BJ (cell line): Measurements from ENCODE around the gene KCNE5. TPM values are rescaled to one million over a fixed set of nuclear protein-coding genes. Genes with fewer than 3 reads are reported as not detected.
"Not testable (repeated sequence)": the region's sequence is repeated elsewhere in the genome, so short reads cannot be mapped to it uniquely, and the experiment has no call there.

Experiments used
- CTCF ChIA-PET: fragments of 350-600 bp; formaldehyde crosslinking; extraction: SDS; loops from one replicate; lab custom pipeline; 2021; ENCODE audit warnings: antibody characterized with exemption, inconsistent platforms; lab: Yijun Ruan, JAX
- POLR2A ChIA-PET: fragments of 300-600 bp; sonication (Branson Sonifier 250); formaldehyde crosslinking; extraction: SDS; loops from one replicate; lab custom pipeline; 2021; ENCODE audit warnings: antibody characterized with exemption; lab: Charles Lee
- DNase-seq: peaks from one replicate; pipeline ENCODE4 v3.0.0-alpha.2; 2011; ENCODE audit warnings: low read depth
- H3K27me3 ChIP-seq: 2 replicates; pipeline ENCODE4 v1.6.0; 2011; ENCODE audit warnings: low read length; ENCODE audit not compliant: control insufficient read depth, insufficient read depth
- H3K36me3 ChIP-seq: 2 replicates; pipeline ENCODE4 v1.5.1; 2011; ENCODE audit warnings: low read length; ENCODE audit not compliant: control insufficient read depth, insufficient read depth
- H3K4me3 ChIP-seq: 2 replicates; pipeline ENCODE4 v1.5.1; 2011; ENCODE audit warnings: low read depth, mild to moderate bottlenecking, control low read depth, low read length
- polyA plus RNA-seq: library from polyadenylated mRNA; depleted of rRNA; stranded (reverse); fragments of >200 nt; gene quantifications from 2 replicates; pipeline ENCODE4 v1.2.3, GENCODE V29; 2011; rRNA removed
- small RNA-seq: library from RNA; depleted of rRNA; stranded (forward); fragments of <200 nt; gene quantifications from one replicate; pipeline ENCODE3, GENCODE V24; 2012; ENCODE audit warnings: low replicate concordance, low read depth; ENCODE audit not compliant: insufficient read length
- TF ChIP-seq, protein P1 (sequence below): IDR thresholded peaks from 2 replicates; pipeline ENCODE4 v1.5.1; 2011; ENCODE audit warnings: low read depth, mild to moderate bottlenecking, control low read depth, inconsistent platforms, low read length, moderate library complexity; ENCODE audit not compliant: insufficient read depth

KCNE5 gene
- polyA plus RNA-seq, 1 experiment = 0.06 TPM

DNA sequence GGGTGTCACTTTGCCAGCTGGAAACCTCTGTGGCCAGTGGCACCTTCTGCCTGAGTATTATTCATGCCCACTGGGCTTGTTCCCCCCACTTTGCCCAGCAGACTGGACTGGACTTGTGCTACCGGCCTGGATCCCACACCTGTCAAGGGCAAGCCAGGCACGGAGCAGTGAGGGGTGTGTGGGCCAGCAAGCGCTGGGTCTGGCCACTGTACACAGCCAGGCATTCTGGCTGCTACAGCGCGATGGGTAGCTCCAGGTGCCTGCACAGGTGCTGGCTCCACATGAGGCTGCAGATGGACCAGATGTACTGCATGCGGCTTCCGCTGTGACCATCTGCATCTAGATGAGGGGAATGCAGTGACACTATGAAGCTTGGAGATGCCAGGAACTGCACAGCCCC, 39.5 kb downstream of the KCNE5 start:
- no peak overlapping the region for H3K4me3 ChIP-seq
- POLR2A ChIA-PET = no interaction called here
- H3K36me3 ChIP-seq = no peaks in the 10 kb centered on the region
- H3K27me3 ChIP-seq = no peaks in the 10 kb centered on the region
- DNase-seq = no peak
- TF ChIP-seq, protein P1, sequence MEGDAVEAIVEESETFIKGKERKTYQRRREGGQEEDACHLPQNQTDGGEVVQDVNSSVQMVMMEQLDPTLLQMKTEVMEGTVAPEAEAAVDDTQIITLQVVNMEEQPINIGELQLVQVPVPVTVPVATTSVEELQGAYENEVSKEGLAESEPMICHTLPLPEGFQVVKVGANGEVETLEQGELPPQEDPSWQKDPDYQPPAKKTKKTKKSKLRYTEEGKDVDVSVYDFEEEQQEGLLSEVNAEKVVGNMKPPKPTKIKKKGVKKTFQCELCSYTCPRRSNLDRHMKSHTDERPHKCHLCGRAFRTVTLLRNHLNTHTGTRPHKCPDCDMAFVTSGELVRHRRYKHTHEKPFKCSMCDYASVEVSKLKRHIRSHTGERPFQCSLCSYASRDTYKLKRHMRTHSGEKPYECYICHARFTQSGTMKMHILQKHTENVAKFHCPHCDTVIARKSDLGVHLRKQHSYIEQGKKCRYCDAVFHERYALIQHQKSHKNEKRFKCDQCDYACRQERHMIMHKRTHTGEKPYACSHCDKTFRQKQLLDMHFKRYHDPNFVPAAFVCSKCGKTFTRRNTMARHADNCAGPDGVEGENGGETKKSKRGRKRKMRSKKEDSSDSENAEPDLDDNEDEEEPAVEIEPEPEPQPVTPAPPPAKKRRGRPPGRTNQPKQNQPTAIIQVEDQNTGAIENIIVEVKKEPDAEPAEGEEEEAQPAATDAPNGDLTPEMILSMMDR = no peak
- CTCF ChIA-PET = no interaction called here

DNA sequence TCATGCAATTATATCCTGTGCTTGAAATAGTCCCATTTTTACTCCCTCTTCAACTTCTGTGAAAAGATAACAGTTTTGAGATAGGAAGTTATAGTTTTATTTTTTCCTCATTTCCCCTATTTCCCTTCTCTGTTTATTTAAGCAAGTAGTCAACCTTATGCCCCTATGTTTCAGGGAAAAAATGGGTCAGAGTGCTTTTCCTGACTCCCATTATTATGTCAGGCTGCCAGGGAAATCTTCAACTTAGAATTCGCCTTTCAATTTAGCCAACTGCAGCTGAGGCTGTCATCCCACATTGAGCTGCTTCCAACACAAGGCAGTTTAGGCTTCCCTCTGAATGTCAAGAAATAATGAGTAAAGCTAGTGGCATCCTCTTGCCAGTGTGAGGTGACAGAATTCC, 46.1 kb downstream of the KCNE5 start:
- TF ChIP-seq, protein P1 = no peak
- Histone ChIP-seq H3K27me3 (no peaks in the 10 kb centered on the region), H3K36me3 (no peaks in the 10 kb centered on the region), H3K4me3 (no peak overlapping the region)
- DNase-seq = no peak
- ChIA-PET CTCF (no interaction called here), POLR2A (no interaction called here)

DNA sequence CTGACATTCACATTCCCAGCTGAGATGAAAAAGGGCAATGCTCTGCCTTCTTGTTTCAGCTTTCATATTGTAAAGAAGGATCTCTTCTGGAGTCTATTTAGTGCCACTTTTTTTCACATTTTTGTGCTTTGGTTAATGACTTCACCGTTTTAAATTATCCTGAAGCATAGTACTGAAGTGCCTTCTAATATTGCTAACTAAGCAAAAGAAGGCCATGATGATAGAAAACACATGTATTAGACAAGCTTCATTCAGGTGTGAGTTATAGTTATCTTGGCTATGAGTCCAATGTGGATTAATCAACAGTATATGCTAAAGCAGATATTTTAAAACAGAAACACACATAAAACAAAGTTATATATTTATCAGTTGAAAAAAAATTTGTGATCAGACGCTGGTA, 47.9 kb downstream of the KCNE5 start:
- no peaks in the 10 kb centered on the region for H3K36me3 ChIP-seq
- CTCF ChIA-PET = no interaction called here
- H3K27me3 ChIP-seq = no peaks in the 10 kb centered on the region
- POLR2A ChIA-PET = no interaction called here
- TF ChIP-seq, protein P1 = no peak
- DNase-seq = no peak
- no peak overlapping the region for H3K4me3 ChIP-seq

DNA sequence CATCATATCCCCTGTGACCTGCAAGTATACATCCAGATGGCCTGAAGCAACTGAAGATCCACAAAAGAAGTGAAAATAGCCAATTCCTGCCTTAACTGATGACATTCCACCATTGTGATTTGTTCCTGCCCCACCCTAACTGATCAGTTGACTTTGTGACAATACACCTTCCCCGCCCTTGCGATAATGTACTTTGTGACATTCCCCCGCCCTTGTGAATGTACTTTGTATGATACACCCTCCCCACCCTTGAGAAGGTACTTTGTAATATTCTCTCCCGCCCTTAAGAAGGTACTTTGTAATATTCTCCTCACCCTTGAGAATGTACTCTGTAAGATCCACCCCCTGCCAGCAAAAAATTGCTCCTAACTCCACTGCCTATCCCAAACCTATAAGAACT, 48.9 kb downstream of the KCNE5 start:
- H3K4me3 ChIP-seq, POLR2A ChIA-PET, DNase-seq, H3K36me3 ChIP-seq, H3K27me3 ChIP-seq, CTCF ChIA-PET: not testable (repeated sequence)

Small RNAs within 50 kb of the gene (small RNA-seq; reads per million reads assigned to genes)
- not detected for gene AL118496.2

Other genes starting within 250 kb of the KCNE5 start
- gene GUCY2F, start 143.1 kb downstream of the KCNE5 start, polyA plus RNA-seq = not detected in 2 replicates
- gene NXT2, start 88.3 kb downstream of the KCNE5 start, polyA plus RNA-seq = 3.5 and 8.5 TPM in 2 replicates
- 32.5 and 42.5 TPM in 2 replicates for gene ACSL4, start 108.1 kb upstream of the KCNE5 start, polyA plus RNA-seq